HG02623 (cell line): ENCODE data around the gene TESK2.
"Not testable (repeated sequence)": the region's sequence is repeated elsewhere in the genome, so short reads cannot be mapped to it uniquely, and the experiment has no call there.

ENCODE experiments used
- ATAC-seq: cut with Tn5 transposase; IDR thresholded peaks from one replicate; pipeline ENCODE4 v1.9.1; 2021; ENCODE audit warnings: moderate library complexity; ENCODE audit not compliant: unreplicated experiment

TESK2 gene

DNA sequence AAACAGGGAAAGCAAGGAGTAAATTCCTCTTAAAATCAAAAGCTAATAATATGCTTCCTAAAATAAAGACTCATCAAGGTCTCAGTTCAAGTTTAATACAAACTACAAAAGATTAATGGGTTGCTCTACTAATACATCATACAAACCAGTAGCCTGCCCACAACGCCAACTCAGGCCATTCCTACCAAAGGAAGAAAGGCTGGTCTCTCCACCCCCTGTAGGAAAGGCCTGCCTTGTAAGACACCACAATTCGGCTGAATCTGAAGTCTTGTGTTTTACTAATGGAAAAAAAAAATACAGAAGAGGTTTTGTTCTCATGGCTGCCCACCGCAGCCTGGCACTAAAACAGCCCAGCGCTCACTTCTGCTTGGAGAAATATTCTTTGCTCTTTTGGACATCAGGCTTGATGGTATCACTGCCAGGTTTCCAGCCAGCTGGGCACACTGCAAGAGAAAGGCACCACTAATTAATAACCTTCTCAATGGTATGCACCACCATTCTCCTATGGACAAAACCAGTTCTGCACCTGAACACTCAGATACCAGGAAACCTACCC is 20.1 kb upstream of the TESK2 start:
- ATAC-seq, result no peak

DNA sequence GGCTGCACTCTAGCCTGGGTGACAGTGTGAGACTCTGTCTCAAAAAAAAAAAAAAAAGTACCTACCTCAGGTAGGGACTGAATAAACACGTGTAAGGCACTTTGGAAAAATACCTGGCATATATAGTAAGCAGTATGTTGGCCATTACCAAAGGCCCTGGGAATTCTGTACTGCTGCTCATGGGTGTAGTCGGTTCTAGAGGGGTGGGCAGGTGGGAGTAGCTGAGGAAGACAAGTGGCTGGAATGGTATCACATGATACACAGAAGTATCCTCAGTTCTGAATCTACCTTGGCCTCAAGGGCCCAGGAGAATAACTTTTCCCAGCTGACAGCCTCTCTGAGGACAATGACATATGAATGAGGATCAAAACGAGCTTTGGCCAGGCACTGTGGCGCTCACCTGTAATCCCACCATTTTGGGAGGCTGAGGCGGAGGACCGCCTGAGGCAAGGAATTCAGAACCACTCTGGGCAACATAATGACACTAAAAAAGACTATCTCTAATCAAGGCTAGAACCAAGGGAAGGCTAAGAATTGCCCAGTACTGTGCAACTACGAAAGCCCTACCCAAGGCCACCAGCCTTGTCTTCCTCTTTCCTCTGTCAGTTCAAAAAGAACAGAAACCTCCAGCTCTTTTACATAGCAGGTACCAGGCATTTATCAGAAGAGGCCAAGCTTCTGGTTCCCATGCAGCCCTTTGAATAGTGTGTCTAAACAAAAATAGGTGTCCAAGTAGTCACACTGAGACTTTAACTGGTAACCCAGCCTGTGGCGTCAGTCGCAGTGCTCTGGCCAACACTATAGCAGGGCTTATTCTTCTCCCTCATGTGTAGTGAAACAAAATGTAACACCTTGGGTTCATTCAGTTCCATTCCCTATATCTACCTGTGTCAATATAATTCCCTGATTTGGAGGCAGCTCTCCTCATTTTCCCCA is 19.3 kb upstream of the TESK2 start:
- no peak for ATAC-seq

DNA sequence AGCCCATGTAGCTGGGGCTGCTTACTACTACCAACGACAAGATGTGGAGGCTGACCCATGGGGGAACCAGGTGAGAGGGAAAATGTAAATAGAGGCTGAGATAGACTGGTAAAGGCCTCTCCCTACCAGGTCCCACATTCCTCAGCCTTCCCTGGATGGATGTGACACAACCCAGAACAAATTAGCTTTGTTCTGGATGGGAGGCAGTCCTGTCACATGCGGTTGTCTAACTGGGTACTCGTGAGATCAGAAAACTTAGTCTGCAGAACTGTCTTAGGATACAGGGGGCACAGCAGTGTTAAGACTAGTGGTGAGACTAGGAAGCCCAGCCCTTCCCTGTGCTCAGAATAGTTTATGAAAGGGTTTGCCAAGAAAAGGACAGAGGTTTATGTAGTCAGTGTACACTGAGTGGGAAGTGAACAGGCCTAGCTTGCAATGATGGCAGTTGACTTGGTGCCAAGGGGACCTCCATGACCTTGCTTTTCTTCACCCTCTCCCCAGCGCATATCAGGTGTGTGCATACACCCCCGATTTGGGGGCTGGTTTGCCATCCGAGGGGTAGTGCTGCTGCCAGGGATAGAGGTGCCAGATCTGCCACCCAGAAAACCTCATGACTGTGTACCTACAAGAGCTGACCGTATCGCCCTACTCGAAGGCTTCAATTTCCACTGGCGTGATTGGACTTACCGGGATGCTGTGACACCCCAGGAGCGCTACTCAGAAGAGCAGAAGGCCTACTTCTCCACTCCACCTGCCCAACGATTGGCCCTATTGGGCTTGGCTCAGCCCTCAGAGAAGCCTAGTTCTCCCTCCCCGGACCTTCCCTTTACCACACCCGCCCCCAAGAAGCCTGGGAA is 17.6 kb upstream of the TESK2 start:
- no peak for ATAC-seq

DNA sequence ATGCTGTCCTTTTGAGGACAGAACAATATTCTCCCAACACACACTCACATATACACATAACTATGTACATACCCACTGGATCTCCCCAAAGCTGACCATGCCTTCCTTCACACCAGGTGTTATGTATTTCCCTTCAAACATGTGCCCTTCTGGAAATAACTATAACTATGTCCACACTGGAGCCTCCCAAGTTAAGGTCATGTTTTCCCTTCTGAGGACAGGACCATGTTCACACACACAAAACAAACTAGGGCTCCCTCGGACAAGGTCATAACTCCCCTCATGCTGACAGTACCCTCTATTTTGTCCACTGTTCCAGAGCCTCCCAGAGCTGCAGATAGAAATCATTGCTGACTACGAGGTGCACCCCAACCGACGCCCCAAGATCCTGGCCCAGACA is 16.9 kb upstream of the TESK2 start:
- no peak for ATAC-seq

DNA sequence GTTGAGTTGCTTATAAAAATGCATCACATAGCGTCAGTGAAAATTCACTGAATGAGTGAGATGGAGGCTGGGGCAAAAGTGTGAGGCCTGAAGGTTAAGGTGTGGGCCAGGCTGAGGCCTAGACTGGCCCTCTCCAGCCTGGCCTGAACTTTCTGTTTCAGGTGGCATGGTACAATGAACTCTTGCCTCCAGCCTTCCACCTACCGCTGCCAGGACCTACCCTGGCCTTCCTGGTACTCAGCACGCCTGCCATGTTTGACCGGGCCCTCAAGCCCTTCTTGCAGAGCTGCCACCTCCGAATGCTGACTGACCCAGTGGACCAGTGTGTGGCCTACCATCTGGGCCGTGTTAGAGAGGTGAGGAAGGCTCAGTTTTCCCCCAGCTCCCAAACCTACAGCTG is 16.2 kb upstream of the TESK2 start:
- no peak for ATAC-seq

DNA sequence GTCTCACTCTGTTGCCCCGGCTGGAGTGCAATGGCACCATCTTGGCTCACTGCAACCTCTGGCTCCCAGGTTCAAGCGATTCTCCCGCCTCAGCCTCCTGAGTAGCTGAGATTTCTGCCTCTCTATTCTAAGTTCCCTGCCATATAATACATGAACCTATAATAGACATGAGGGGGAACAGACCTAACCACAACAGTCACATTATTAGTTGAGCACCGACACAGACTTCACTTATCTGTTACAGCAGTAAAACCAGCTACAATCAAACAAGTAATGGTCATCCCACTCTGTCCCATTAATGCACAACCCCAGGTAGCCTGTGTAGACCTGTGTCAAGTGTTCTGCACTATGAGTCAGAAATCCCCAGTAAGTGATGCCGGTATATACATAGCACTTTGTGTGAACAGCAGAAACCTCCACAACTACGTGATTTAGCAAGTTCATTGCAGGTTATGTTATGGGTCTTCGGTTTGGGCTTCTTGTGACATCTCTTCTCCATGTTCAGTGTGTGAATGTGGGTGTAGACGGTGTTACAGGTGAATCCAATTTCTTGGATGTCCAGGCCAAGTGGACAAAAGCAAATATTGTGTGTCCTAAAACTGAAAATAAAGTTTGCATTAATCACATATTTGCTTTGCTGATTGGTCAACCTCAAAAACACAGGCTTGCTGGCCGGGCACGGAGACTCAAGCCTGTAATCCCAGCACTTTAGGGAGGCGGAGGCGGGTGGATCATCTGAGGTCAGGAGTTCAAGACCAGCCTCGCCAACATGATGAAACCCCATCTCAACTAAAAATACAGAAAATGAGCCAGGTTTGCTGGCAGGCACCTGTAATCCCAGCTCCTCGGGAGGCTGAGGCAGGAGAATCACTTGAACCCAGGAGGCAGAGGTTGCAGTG is 12.7 kb upstream of the TESK2 start:
- ATAC-seq, result no peak

DNA sequence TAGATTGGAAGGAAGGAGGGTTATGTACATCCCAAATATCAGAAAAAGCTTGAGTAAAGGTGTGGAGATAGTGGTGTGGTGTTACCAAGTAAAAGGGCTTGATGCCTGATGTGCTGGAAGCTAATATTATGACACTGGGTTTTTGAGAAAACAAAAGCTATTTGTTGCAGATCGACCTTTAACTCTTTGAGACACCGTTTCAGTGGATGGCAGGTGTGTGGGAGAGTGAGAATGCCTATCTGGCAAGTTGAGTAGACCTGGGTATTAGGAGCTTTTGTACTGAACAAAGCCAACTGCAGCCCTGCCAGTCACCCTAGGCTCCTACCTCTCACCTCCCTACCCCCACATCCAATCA is 10.5 kb upstream of the TESK2 start:
- no peak for ATAC-seq

DNA sequence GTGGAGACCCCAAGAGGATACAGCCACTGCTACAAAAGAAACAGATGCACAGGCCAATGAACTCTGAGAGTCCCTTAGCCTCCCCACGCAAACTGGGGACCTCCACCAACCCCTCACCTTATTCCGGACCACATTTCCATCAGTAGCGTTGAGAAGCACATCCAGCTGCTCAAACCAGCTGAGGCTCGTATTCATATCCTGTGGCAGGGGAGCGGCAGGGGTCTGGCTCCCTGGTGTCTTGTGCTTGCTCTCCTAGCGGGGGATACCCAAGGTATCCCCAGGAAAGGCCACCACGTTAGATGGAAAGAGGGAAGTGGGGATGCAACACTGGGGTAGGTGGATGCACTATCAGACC is 8.4 kb upstream of the TESK2 start:
- ATAC-seq, result no peak

DNA sequence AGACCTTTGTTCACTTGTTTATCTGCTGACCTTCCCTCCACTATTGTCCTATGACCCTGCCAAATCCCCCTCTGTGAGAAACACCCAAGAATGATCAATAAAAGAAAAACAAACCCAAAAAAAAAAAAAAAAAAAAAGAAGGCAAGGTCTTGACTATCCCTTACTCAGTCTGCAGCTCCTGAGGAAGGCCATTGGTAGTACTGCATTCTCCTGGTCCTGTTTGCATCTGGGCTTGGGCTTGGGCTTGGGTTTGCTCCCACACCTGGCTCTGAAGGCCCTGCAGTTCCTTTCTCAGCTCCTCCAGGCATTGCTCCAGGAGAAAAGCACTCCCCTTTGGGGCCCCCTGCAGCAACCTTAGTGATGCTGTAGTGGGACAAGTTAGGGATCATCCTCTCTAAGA is 7.3 kb upstream of the TESK2 start:
- no peak for ATAC-seq

DNA sequence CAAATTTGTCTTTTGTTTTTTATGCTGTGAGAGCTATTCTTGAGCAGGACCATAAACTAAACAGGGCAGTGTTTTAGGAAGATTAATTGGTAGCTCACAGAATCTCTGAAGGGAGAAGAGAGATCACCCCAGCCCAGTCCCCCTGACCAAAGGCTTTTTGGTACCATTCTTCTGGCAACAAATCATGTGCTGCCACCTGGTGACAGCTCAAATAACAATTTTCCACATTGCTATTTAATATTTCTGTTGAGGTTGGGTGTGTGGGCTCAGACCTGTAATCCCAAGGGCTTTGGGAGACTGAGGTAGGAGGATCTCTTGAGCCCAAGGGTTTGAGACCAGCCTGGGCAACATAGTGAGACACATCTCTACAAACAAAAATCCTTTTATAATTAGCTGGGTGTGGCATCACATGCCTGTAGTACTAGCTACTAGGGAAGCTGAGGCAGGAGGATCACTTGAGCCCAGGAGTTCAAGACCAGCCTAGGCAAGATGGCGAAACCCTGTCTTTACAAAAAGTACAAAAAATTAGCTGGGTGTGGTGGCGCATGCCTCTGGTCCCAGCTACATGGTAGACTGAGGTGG is 2.2 kb upstream of the TESK2 start:
- ATAC-seq, result no peak

DNA sequence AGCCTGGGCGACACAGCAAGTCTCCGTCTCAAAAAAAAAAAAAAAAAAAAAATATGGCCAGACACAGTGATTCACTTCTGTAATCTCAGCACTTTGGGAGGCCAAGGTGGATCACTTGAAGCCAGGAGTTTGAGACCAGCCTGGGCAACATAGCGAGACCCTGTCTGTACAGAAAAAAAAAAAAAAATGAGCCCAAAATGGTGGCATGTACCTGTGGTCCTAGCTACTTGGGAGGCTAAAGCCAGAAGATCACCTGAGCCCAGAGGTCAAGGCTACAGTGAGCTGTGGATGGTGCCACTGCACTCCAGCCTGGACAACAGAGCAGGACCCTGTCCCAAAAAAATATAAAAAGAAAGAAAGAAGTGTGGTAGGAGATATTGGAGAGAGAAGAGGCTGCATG is 1.7 kb upstream of the TESK2 start:
- no peak for ATAC-seq

DNA sequence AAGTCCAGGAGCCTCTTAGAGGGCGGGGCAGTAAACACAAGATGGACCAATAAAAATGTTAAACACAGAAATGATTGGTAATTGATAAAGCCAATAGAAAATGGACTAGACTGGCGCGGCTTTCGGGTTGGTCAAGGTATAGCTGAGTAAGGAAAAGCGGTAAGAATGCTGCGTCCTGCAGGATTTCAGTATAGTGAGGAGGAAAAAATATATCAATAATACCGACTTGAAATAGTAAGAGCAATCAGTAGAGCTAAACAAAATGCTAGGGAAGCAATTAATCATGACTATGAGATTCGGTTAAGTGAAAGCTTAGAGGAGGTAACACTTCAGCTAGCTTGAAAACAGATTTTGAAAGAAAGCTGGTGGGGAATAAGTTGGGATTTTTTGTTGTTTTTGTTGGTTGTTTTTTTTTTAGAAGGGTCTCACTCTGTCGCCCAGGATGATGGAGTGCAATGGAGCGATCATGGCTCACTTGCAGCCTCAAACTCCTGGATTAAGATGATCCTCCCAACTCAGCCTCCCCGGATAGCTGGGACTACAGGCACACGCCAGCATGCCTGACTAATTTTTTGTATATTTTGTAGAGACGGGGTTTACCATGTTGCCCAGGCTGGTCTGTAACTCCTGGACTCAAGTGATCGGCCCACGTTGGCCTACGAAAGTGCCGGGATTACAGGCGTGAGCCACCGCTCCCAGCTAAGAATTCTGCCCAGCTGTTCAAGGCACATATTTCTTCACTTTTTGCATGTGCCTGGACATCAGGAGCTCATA is 711 bp upstream of the TESK2 start:
- ATAC-seq, result no peak

DNA sequence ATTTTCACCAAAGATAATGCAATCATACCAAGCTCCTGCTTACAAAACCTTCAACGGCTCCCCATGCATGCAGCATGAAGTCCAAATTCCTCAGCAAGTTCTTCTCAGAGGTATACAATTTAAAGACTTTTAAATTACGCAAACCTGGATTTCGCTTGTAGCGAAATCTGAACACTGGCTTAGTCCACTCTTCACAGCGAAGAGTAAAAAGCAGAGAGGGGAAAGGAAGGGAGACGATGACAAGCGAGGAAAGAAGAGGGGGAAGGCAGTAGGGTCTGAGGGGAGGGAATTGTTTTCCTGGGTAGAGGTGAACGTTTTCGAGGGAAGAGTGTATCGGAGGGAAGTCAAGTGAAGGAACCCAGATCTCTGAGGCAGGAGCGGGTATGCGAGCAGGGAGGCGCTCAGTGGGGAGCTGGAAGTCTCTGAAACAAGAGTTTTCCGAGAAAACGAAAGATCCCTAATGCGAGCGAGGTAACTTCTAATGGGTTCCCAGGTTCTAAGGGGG is 790 bp downstream of the TESK2 start:
- no peak for ATAC-seq

DNA sequence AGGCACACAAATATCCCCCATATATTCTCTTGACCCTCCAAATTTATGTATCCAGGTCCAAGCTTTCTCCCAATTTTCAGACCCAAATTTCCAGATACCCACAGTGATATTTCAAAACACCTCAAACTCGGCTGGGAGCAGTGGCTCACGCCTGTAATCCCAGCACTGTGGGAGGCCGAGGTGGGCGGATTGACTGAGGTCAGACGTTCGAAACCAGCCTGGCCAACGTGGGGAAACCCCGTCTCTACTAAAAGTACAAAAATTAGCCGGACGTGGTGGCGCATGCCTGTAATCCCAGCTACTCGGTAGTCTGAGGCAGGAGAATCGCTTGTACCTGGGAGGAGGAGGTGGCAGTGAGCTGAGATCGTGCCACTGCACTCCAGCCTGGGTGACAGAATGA is 1.6 kb downstream of the TESK2 start:
- ATAC-seq, result not testable (repeated sequence)

DNA sequence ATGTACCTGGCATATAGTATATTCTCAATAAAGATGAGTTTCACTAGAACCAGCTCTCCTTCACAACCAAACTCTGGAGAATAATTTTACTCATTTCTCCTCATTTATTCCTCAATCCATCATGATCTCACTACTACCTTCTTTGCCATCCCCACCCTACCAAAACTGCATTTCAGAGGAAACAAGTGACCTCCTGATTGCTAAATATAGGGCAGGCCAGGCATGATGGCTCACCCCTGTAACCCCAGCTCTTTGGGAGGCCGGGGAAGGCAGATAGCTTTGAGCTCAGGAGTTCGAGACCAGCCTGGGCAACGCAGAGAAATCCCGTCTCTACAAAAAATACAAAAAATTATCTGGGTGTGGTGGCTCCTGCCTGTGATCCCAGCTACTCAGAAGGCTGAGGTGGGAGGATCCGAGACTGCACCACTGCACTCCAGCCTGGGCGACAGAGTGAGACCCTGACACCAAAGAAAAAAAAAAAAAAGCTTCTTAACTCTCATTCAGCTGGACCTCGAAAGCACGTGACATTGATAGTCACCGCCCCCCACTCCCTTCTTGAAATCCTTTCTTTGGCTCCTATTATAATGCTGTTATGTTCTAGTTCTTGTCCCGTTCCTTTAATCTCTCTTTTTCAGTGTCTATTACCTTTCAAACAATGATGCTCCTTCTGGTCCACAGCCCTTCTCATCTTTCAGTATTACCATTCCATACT is 2.1 kb downstream of the TESK2 start:
- no peak for ATAC-seq

DNA sequence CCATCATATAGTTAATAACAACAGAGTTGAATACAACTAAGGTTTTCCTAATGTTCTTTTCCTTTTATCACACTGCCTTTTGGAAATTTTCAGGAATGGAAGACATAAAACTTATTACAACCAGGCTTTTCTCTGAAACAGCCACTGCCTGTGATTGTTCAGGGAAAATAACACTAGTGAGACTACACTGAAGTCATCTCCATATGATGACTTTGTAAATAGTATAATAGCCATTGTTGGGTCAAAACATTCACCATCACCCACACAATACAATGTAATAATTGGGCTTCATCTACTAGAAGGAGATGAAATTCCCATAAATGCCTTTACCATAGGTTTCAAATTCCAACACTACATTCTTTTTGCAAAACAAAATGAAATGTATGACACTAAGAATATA is 5.0 kb downstream of the TESK2 start:
- ATAC-seq, result no peak

DNA sequence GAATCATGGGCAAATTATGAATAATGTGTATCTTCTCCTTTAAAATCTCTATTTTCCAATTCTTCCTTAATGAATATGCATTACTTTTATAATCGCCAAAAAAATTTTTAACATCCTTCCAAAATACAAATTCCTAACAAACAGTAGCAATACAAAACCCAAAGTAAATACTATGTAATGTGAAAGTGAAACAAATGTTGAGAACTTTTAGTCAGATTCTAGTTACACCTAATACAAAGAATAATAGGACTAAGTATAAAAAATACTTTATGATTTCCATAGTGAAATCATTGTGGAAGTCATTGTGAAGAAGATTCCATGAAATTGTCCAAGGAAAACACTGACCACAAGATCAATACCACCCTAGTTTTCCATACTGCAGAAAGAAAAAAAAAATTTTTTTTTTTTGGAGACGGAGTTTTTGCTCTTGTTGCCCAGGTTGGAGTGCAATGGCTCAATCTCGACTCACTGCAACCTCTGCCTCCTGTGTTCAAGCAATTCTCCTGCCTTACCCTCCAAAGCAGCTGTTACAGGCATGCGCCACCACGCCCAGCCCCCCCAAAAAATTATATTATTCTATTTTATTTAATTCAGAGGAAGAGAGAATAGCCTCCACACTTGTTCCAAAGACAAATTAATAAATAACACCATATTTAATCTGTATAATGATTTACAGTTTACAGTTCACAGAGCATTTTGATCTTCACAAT is 11.8 kb downstream of the TESK2 start:
- no peak for ATAC-seq

DNA sequence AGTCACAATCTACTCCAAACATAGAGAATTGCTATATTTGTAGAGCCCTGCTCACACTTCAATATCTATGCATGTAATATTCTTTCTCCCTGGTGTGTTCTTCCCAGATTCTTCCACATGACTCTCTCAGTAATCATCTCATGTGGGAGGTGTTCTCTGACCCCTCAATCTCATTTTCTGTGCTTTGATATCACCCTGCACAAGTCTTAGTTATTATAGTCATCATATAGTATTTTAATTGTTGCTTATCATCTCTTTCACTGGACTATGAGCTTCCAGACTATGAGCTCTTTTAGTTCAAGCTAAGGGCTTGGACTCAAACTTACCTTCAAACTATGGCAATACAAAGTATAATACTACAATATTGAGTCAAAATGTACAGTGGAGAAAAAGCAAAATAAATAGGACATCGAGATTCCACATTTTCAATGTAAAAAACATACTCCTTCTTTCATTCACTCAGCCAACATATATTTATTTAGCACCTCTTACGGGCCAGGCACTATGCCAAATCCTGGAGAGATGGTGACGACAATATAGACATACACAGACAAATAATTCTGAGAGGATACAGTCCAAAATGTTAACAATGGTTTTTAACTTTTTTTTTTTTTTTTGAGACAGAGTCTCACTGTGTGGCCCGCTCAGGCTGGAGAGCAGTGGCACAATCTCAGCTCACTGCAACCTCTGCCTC is 12.7 kb downstream of the TESK2 start:
- no peak for ATAC-seq
